Glutamatergic neuron (in vitro differentiated cells): ENCODE results near the gene TMEM163. TPM values are rescaled to one million over a fixed set of nuclear protein-coding genes. Genes with fewer than 3 reads are reported as not detected.
"Not testable (repeated sequence)": the region's sequence is repeated elsewhere in the genome, so short reads cannot be mapped to it uniquely, and the experiment has no call there.

Experiments used
- DNase-seq: peaks from one replicate; pipeline ENCODE4 v3.0.0; 2022
- H3K27ac Mint-ChIP-seq: one replicate; pipeline ENCODE4 v1.8.0; 2020; ENCODE audit warnings: mild to moderate bottlenecking, mixed read lengths, inconsistent platforms; ENCODE audit not compliant: unreplicated experiment
- H3K27me3 Mint-ChIP-seq: one replicate; pipeline ENCODE4 v1.8.0; 2020; ENCODE audit warnings: mild to moderate bottlenecking, moderate library complexity, mixed read lengths, inconsistent platforms; ENCODE audit not compliant: unreplicated experiment
- H3K36me3 Mint-ChIP-seq: one replicate; pipeline ENCODE4 v1.8.0; 2020; ENCODE audit warnings: mild to moderate bottlenecking, mixed read lengths, inconsistent platforms; ENCODE audit not compliant: unreplicated experiment
- H3K4me1 Mint-ChIP-seq: one replicate; pipeline ENCODE4 v1.8.0; 2020; ENCODE audit warnings: mild to moderate bottlenecking, low read depth, mixed read lengths, inconsistent platforms; ENCODE audit not compliant: unreplicated experiment
- H3K4me3 Mint-ChIP-seq: one replicate; pipeline ENCODE4 v1.8.0; 2020; ENCODE audit warnings: mild to moderate bottlenecking, mixed read lengths, inconsistent platforms; ENCODE audit not compliant: unreplicated experiment
- H3K9me3 Mint-ChIP-seq: one replicate; pipeline ENCODE4 v1.8.0; 2020; ENCODE audit warnings: mild to moderate bottlenecking, moderate library complexity, mixed read lengths, inconsistent platforms; ENCODE audit not compliant: unreplicated experiment
- CTCF ChIP-seq: fragments of 200-600 bp; sonication (generic); IDR thresholded peaks from one replicate; pipeline ENCODE4 v1.5.0; 2021; ENCODE audit not compliant: partially characterized antibody, unreplicated experiment
- total RNA-seq: library from RNA; stranded (reverse); fragmentation: NEBNext Ultra II Directional; extraction: Animal tissue kit (Norgen Biotek cat#: 25700); gene quantifications from one replicate; pipeline ENCODE4 v1.2.1, GENCODE V29; 2021; ENCODE audit not compliant: unreplicated experiment

The TMEM163 gene
- total RNA-seq, 1 donor from 2014 or later, result 27.7 TPM

DNA sequence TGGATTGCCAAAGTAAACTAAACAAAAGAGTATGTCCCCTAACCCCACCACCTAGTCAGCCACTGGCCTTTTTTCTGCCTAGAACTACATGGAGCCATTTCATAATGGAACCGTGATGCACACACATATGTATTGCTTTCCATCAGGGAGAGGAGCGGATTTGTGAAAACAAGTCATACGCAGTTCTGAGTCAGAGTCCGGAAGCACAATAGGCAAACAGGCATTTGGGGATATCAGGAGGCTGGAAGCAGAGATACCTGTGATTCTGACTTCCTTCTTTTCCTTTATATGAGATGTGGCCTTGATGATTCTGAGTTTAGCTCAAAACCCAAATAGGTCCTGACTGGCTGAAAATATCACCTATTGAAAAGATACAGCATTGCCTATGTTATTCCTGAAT lies 93.5 kb downstream of the TMEM163 start:
- Mint-ChIP-seq H3K36me3 (no peaks in the 10 kb centered on the region), H3K9me3 (no peaks in the 10 kb centered on the region), H3K4me1 (no peaks in the 10 kb centered on the region), H3K27ac (no peak overlapping the region), H3K4me3 (no peak overlapping the region), H3K27me3 (peaks cover 1% of the 10 kb centered on the region)
- DNase-seq, result no peak
- no peak for TF ChIP-seq CTCF

- H3K27me3 Mint-ChIP-seq, result peaks cover 1% of the 10 kb centered on the region
- no peaks in the 10 kb centered on the region for H3K4me1 Mint-ChIP-seq
- no peak overlapping the region for H3K4me3 Mint-ChIP-seq
- no peak for TF ChIP-seq CTCF
- no peak overlapping the region for H3K27ac Mint-ChIP-seq
- H3K36me3 Mint-ChIP-seq, result peaks cover 9% of the 10 kb centered on the region
- no peak for DNase-seq
- peaks cover 3% of the 10 kb centered on the region for H3K9me3 Mint-ChIP-seq
These were observed 95.0 kb downstream of the TMEM163 start for GRCh38 chr2:134623796-134624195.

GRCh38 chr2:134623046-134623445 lies 95.8 kb downstream of the TMEM163 start:
- Mint-ChIP-seq H3K36me3 (peaks cover 10% of the 10 kb centered on the region), H3K27ac (no peak overlapping the region), H3K4me1 (no peaks in the 10 kb centered on the region), H3K4me3 (no peak overlapping the region), H3K9me3 (peaks cover 3% of the 10 kb centered on the region), H3K27me3 (peaks cover 1% of the 10 kb centered on the region)
- DNase-seq, result no peak
- TF ChIP-seq CTCF, result no peak

GRCh38 chr2:134621939-134622705 lies 96.7 kb downstream of the TMEM163 start:
- Mint-ChIP-seq H3K4me3 (no peak overlapping the region), H3K9me3 (peaks cover 3% of the 10 kb centered on the region), H3K27me3 (peaks cover 1% of the 10 kb centered on the region), H3K36me3 (peaks cover 10% of the 10 kb centered on the region), H3K27ac (no peak overlapping the region), H3K4me1 (no peaks in the 10 kb centered on the region)
- DNase-seq, result no peak
- no peak for TF ChIP-seq CTCF

DNA sequence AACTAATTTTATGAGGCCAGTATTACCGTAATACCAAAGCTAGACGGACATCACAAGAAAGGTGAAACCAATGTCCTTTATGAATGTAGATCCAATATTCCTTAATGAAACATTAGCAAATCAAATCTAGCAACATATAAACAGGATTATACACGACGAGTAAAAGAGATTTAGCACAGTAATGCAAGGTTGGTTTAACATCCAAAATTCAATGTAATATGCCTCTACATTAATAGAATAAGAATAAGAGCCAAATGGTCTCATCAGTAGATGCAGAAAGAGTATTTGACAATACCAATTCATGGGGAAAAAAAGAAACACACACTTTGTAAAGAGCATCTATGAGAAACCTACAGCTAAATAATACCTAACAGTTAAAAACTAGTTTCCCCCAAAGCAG lies 99.5 kb downstream of the TMEM163 start:
- no peak for TF ChIP-seq CTCF
- peaks cover 3% of the 10 kb centered on the region for H3K9me3 Mint-ChIP-seq
- H3K27ac Mint-ChIP-seq, result no peak overlapping the region
- peaks cover 10% of the 10 kb centered on the region for H3K36me3 Mint-ChIP-seq
- peaks cover under 1% of the 10 kb centered on the region for H3K27me3 Mint-ChIP-seq
- no peaks in the 10 kb centered on the region for H3K4me1 Mint-ChIP-seq
- no peak overlapping the region for H3K4me3 Mint-ChIP-seq
- no peak for DNase-seq

- H3K4me3 Mint-ChIP-seq, H3K27ac Mint-ChIP-seq, H3K27me3 Mint-ChIP-seq, H3K4me1 Mint-ChIP-seq, H3K9me3 Mint-ChIP-seq, DNase-seq: not testable (repeated sequence)
- H3K36me3 Mint-ChIP-seq, result peaks cover 33% of the 10 kb centered on the region
These were observed 103.3 kb downstream of the TMEM163 start for GRCh38 chr2:134615480-134615879.
